Neural cell (in vitro differentiated cells): ENCODE data around the gene KCNH2.

Source experiments
- CTCF ChIP-seq: fragments of 450-650 bp; IDR thresholded peaks from 2 replicates; pipeline ENCODE4 v1.5.1; 2014; ENCODE audit warnings: antibody characterized with exemption, mild to moderate bottlenecking, moderate library complexity; ENCODE audit not compliant: poor library complexity, severe bottlenecking
- EZH2 ChIP-seq: fragments of 200-600, 300-800 bp; shearing (Covaris generic), sonication (generic); IDR thresholded peaks from 2 replicates; pipeline ENCODE4 v1.6.1; 2014; ENCODE audit warnings: antibody characterized with exemption, low read length, borderline replicate concordance, mild to moderate bottlenecking; ENCODE audit not compliant: insufficient read depth, poor library complexity, severe bottlenecking
- POLR2AphosphoS5 ChIP-seq: IDR thresholded peaks from 2 replicates; pipeline ENCODE4 v1.6.1; 2012
- RAD21 ChIP-seq: fragments of 450-650 bp; conservative IDR thresholded peaks from 2 replicates; pipeline ENCODE4 v1.6.1; 2014; ENCODE audit warnings: antibody characterized with exemption, mild to moderate bottlenecking, moderate library complexity
- REST ChIP-seq: IDR thresholded peaks from 2 replicates; pipeline ENCODE4 v1.6.1; 2012; ENCODE audit warnings: borderline replicate concordance
- TAF1 ChIP-seq: IDR thresholded peaks from 2 replicates; pipeline ENCODE4 v1.6.1; 2012; ENCODE audit warnings: low read depth

GRCh38 chr7:150901160-150902035, 76.7 kb downstream of the KCNH2 start:
- TF ChIP-seq CTCF (no peak), TAF1 (no peak), RAD21 (no peak), POLR2AphosphoS5 (no peak), EZH2 (no peak), REST (no peak)
